NOMO-1 (cell line): Measurements from ENCODE around the gene POLD2.
"Not testable (repeated sequence)": the region's sequence is repeated elsewhere in the genome, so short reads cannot be mapped to it uniquely, and the experiment has no call there.

Experiments used
- DNase-seq, 2 experiments: peaks; one replicate each; lab custom pipeline; 2025; ENCODE audit not compliant: unreplicated experiment in 2 of 2; lab: John Stamatoyannopoulos, UW

POLD2 gene

DNA sequence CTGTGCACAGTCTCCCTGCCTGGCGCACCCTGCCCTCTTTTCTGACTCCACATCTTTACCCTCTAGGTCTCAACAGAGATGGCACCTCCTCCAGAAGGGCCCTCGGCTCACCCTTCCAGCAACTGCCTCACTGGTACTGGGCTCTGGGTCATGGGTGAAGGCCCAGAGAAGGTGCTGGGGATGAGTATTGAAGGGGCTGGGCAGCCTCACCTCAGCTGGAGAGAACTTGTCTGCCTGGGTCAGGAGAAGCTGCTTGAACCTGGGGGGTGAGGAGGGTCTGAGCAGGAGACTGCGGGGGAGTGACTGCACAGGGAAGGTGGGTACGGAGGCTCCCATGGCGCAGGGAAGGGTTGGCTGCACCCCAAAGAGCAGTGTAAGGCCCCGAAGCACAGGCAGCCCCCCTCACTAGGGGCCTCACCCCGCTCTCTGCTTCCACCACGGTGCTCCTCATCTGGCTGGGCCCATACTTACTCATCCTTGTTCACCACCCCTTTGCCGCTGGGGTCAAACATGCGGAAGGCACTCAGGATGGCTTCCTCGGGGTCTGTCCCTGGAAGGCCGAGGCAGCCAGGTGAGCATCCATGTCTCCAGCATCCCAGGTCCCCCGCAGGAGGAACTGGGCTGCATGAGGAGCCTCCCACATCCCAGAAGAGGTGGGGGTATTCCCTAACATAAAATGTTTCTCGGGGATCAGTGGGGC is 16.1 kb upstream of the POLD2 start:
- DNase-seq = no peak

- DNase-seq = no peak
Measured at GRCh38 chr7:44138698-44139097, 15.3 kb upstream of the POLD2 start.

- DNase-seq = no peak
Measured at GRCh38 chr7:44136731-44137130, 13.4 kb upstream of the POLD2 start.

DNA sequence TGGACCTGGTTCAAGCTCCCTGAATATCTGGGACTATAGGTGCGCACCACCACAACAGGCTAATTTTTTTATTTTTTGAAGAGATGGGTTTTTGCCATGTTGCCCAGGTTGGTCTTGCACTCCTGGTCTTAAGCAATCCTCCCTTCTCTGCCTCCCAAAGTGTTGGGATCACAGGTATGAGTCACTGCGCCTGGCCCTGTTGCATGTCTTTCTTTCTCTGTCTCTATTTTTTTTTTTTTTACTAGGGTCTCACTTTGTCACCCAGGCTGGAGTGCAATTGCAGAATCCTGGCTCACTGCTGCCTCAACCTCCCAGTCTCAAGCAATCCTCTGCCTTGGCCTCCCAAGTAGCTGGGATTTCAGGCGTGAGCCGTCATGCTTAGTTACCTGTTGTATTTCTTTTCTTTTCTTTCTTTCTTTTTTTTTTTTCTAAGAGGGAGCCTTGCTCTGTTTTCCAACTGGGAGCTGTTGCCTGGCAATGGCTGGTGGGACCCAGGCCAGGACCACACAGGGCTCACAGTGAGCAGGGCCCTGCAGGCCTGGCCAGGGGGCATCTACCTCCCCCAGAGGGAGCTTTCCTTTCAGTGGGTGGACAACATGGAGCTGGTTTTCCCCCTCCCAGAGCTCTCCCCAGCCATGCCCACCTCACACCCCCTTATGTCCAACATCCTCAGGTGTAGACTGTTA is 11.7 kb upstream of the POLD2 start:
- DNase-seq = no peak

- DNase-seq = no peak
Measured at GRCh38 chr7:44133295-44133694, 9.9 kb upstream of the POLD2 start.

DNA sequence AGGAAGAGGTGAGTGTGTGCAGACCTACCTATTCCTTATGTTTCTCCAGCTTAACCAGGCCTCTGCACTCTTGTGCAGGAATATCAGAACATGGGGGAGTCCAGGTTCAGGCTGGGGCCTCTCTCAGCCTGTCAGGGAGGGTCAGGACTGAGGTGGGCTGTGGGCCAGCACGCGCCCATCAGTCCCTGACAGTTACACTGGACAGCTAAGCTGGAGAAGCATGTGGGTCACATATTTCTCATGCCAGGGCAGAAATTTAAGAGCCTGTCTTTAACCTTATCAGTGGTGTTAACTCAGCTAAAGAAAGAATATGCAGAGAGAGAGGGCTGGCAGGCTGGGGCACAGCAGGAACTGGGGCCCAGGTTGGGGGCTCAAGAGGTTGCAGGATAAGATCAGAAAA is 8.7 kb upstream of the POLD2 start:
- no peak for DNase-seq

DNA sequence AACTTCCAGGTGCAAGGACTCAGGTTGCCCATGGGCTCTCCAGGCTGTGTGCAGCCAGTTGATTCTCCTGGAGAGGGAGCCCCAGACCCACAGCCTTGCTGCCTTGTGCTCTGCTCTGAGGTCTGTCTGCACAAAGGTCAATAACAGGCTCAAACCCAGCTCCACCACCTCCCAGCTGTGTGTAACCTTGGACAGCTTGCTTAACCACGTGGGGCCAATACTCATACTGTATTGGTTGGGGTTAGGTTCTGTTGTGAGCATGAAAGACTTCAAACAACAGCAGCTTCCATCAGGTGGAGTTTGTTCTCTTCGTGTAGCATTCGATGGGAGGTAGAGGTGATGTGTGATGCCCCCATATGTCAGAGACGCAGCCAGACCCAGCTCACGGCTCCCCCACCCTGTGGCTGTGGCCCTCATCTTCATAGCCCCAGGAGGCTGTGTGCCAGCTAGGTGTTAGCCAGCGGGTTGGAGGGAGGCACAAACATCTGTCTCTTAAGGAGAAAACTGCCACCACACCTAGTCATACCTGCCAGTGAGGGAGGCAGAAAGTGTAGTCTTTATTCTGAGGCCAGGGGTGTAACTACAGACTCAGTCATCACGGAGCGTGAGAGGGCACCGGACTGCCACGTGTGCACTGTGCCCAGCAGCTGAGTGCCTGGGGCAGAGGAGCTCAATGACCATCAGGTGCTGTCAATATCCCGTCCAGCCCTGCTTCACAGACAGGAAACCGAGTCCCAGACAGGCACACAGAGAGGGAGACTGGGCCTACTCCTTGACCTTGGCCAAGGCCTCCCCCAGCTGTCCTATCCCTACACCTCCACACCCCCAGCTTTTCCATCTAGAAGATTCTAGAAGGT is 8.1 kb upstream of the POLD2 start:
- no peak for DNase-seq

- no peak for DNase-seq
Measured at GRCh38 chr7:44128721-44129582, 5.6 kb upstream of the POLD2 start.

- no peak for DNase-seq
Measured at GRCh38 chr7:44127161-44127560, 3.8 kb upstream of the POLD2 start.

DNA sequence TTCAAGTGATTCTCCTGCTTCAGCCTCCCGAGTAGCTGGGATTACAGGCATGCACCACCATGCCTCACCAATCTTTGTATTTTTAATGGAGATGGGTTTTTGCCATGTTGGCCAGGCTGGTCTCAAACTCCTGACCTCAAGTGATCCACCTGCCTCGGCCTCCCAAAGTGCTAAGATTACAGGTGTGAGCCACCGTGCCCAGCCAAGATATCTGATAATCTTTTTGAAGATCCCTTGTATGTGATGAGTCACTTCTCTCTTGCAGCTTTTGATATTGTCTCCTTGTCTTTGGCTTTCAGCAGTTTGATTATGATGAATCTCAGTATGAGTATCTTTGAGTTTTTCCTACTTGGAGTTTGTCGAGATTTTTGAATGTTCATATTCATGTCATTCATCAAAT is 3.2 kb upstream of the POLD2 start:
- DNase-seq = not testable (repeated sequence)

- no peak for DNase-seq
Measured at GRCh38 chr7:44124822-44125202, 1.5 kb upstream of the POLD2 start.

GRCh38 chr7:44122529-44122928 is 819 bp downstream of the POLD2 start:
- DNase-seq = no peak

DNA sequence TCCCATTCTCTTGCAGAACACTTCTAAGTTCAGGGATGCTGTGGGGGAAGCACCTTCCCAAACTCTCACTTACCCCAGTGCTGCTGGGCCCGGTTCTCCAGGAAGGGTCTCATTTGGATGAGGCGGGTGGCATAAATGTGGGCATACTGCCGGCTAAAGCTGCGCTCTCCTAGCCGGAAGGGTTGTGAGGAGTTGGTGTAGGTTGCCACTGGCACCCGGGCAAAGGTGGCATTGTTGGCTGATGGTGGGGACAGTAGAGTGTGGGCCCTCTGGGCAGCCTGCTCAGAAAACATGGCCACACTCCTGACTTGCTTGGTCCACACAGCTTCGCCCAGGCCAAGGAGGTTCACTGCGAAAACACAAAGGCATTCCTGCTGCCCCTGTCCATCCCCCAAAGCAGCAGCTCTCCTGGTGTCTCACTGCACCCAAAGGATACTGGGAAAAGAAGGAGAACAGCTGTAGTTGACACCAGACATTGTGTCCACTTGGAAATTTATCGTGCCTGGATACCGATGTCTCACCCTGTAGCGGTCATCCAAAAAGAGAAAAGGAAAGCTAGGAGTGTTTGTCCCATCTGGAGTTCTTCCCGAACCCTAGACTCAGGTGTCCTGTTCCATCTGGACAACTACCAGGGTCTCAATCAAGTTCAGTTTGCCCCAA is 1.5 kb downstream of the POLD2 start:
- no peak for DNase-seq

- DNase-seq = no peak
Measured at GRCh38 chr7:44120395-44120794, 3.0 kb downstream of the POLD2 start.

- no peak for DNase-seq
Measured at GRCh38 chr7:44119829-44120380, 3.4 kb downstream of the POLD2 start.

DNA sequence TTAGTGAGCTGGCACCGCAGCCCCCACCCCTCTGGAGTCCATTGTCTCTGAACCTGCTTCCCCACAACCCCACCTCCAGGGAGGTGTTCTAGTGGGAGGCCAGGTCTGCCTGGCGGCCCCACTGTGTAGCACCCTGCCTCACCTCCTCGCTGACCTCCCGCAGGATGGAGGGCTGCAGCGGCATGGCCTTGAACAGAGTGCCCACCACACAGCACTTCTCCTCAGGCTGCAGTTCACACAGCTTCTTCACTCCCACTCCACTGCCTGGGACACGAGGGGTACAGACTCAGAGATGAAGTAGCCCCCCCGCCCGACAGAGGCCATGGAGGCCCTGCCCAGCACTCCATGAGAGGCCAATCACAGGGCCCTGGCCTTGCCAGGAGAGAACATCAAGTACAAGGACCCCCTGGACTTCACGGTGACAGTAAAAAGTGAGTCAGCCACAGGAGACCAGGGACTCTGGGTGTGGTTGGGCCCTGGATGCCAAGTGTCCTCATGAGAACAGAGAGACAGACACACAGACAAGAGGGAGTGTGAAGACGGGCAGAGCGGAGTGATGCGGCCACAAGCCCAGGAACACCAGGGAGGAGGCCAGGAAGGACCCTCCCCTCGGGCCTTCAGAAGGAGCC is 5.4 kb downstream of the POLD2 start:
- no peak for DNase-seq

DNA sequence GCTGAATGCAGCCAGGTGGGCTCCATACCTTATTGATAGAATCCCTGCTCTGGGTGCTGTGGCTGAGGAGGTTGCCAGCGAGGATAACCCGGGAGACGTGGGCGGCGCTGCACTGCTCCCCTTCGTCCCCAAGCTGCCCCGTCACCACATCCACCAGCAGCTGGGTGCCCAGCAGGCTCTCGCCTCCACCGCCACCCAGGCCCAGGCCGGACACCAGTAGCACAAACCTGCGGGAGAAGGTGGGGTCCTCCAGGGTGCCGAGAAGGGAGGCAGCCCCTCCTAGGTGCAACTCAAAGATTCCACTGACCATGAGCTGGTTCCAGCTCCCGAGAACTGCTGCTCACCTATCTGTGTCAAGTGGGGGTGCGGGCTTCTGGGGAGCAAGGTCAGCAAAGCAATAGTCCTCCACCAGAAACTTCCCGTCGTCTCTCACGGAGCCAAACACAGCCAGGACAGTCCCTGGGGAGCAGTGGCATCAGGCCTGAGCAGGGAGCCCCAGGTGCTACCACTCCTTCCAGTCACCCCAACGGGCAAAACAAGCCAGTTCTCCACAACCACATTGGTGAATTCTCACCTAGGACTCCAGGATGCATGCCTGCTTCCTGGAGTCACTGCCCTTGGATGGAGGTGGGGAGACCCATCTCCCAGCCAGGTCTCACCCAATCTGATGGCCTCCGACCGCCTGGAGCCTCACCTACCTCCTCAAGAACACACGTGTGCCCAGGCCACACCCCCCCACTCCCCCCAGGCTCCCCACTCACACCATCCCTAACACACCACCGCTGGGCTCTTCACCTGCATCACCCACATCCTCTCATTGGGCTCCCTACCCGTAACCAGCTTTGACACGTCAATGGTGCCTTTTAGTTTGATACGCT is 6.3 kb downstream of the POLD2 start:
- DNase-seq = no peak

DNA sequence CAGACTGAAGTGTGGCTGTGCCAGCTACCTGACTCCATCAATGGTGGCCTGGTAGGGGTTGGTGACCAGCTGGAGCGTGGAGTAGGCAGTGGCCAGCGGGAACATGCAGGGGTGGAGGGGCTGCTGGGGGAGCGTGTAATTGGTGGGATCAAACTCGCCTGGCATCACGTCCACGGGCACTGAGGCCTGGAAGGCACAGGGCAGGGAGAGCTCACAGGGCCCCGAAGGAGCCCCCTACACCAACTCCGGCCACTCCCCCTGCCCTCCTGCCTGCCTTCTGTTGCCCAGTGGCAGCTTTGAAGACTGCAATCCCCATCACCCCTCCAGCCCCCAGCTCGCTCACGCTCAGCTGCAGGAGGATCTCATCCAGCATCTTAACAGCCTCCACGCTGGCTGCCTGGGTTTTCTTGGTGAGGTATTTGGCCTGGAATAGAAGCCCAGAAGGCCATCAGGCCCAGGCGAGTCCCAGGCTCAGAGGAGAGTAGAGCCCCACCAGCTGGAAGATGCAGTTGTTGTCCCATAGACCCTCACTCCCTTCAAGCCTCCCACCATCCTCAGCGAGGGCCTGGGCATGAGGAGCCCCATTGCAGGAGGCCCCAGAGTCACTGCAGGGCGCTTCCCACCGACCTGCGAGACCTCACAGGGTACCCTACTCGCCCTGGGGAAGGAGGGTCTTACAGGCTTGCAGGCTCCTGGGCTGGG is 7.1 kb downstream of the POLD2 start:
- DNase-seq = no peak
